ENCODE results near the gene RPL31. TPM values are rescaled to one million over a fixed set of nuclear protein-coding genes. Genes with fewer than 3 reads are reported as not detected.
A peak's percentile ranks its signal among the peaks of the same experiment; 100 is the strongest.

Gene RPL31
- total RNA-seq, 1 donor from 2014 or later, result 1,439 TPM

GRCh38 chr2:101002562-101003277, 631 bp downstream of the RPL31 start:
- Mint-ChIP-seq H3K4me3 (peak overlapping the region; percentile 95), H3K27me3 (ENCODE audit: low read depth) (peaks cover 5% of the 10 kb centered on the region), H3K4me1 (peaks cover 49% of the 10 kb centered on the region), H3K36me3 (ENCODE audit: low read depth) (peaks cover 37% of the 10 kb centered on the region), H3K9me3 (peaks cover 2% of the 10 kb centered on the region), H3K27ac (ENCODE audit: unreplicated experiment) (peak overlapping the region; percentile 98)
- TF ChIP-seq CTCF (conservative IDR thresholded peaks at IDR 0.05), result no peak
- no peak for DNase-seq (ENCODE audit: low read depth, low spot score)

GRCh38 chr2:101003278-101003775, 1.2 kb downstream of the RPL31 start:
- DNase-seq (ENCODE audit: low read depth, low spot score), result no peak
- Mint-ChIP-seq H3K27me3 (ENCODE audit: low read depth) (peaks cover 5% of the 10 kb centered on the region), H3K4me3 (peak overlapping the region; percentile 95), H3K4me1 (peaks cover 49% of the 10 kb centered on the region), H3K36me3 (ENCODE audit: low read depth) (peaks cover 43% of the 10 kb centered on the region), H3K9me3 (peaks cover 2% of the 10 kb centered on the region), H3K27ac (ENCODE audit: unreplicated experiment) (peak overlapping the region; percentile 98)
- TF ChIP-seq CTCF (conservative IDR thresholded peaks at IDR 0.05), result no peak

GRCh38 chr2:101004620-101005325, 2.7 kb downstream of the RPL31 start:
- Mint-ChIP-seq H3K36me3 (ENCODE audit: low read depth) (peaks cover 49% of the 10 kb centered on the region), H3K4me1 (peaks cover 49% of the 10 kb centered on the region), H3K27me3 (ENCODE audit: low read depth) (peaks cover 5% of the 10 kb centered on the region), H3K27ac (ENCODE audit: unreplicated experiment) (no peak overlapping the region), H3K4me3 (peak overlapping the region; percentile 95), H3K9me3 (peaks cover 2% of the 10 kb centered on the region)
- no peak for DNase-seq (ENCODE audit: low read depth, low spot score)
- no peak for TF ChIP-seq CTCF (conservative IDR thresholded peaks at IDR 0.05)

GRCh38 chr2:101006065-101006715, 4.1 kb downstream of the RPL31 start:
- Mint-ChIP-seq H3K27ac (ENCODE audit: unreplicated experiment) (no peak overlapping the region), H3K36me3 (ENCODE audit: low read depth) (peaks cover 49% of the 10 kb centered on the region), H3K4me3 (peak overlapping the region; percentile 95)

More at GRCh38 chr2:101006065-101006715, 4.1 kb downstream of the RPL31 start:
- peaks cover 5% of the 10 kb centered on the region for H3K27me3 Mint-ChIP-seq (ENCODE audit: low read depth)
- peaks cover 49% of the 10 kb centered on the region for H3K4me1 Mint-ChIP-seq
- H3K9me3 Mint-ChIP-seq, result peaks cover 2% of the 10 kb centered on the region
- no peak for DNase-seq (ENCODE audit: low read depth, low spot score)
- TF ChIP-seq CTCF (conservative IDR thresholded peaks at IDR 0.05), result no peak
